ENCODE data around the gene SPTB.
A peak's percentile ranks its signal among the peaks of the same experiment; 100 is the strongest.
"Not testable (repeated sequence)": the region's sequence is repeated elsewhere in the genome, so short reads cannot be mapped to it uniquely, and the experiment has no call there.

SPTB gene

GRCh38 chr14:64879635-64880220 lies at the start of gene SPTB:
SPTB (minus strand) TSS chr14:64879907; CDS start chr14:64823094, 56,813 bp downstream.
- FAIRE-seq = no peak

GRCh38 chr14:64929014-64929359 lies 49.3 kb upstream of the SPTB start:
- no peak for FAIRE-seq

GRCh38 chr14:64928239-64929013 lies 48.7 kb upstream of the SPTB start:
- no peak for FAIRE-seq

- no peak for FAIRE-seq
These were observed 47.3 kb upstream of the SPTB start for GRCh38 chr14:64927031-64927430.

- no peak for FAIRE-seq
These were observed 46.8 kb upstream of the SPTB start for GRCh38 chr14:64926398-64926995.

- no peak for FAIRE-seq
These were observed 43.3 kb upstream of the SPTB start for GRCh38 chr14:64923015-64923414.

- no peak for FAIRE-seq
These were observed 40.8 kb upstream of the SPTB start for GRCh38 chr14:64920465-64920864.

GRCh38 chr14:64919618-64920017 lies 39.9 kb upstream of the SPTB start:
- no peak for FAIRE-seq

GRCh38 chr14:64919215-64919614 lies 39.5 kb upstream of the SPTB start:
- no peak for FAIRE-seq

- FAIRE-seq = no peak
These were observed 38.5 kb upstream of the SPTB start for GRCh38 chr14:64918216-64918615.

GRCh38 chr14:64915797-64916196 lies 36.1 kb upstream of the SPTB start:
- FAIRE-seq = no peak

- FAIRE-seq = no peak
These were observed 35.3 kb upstream of the SPTB start for GRCh38 chr14:64915029-64915424.

- peak; percentile 81 for FAIRE-seq
These were observed 34.7 kb upstream of the SPTB start, which contains the start of gene CHURC1 for GRCh38 chr14:64914237-64915028. CHURC1 (plus strand) TSS chr14:64914455; CDS start chr14:64914496, 41 bp downstream.

- FAIRE-seq = not testable (repeated sequence)
These were observed 33.8 kb upstream of the SPTB start for GRCh38 chr14:64913477-64913876.

GRCh38 chr14:64912261-64912660 lies 32.6 kb upstream of the SPTB start:
- FAIRE-seq = no peak

GRCh38 chr14:64910847-64911495 lies 31.3 kb upstream of the SPTB start:
- peak; percentile 52 for FAIRE-seq

- FAIRE-seq = no peak
These were observed 26.3 kb upstream of the SPTB start for GRCh38 chr14:64906022-64906421.

- no peak for FAIRE-seq
These were observed 20.3 kb upstream of the SPTB start for GRCh38 chr14:64899958-64900357.

- FAIRE-seq = peak; percentile 82
These were observed 12.2 kb upstream of the SPTB start for GRCh38 chr14:64891839-64892375.

GRCh38 chr14:64891173-64891838 lies 11.6 kb upstream of the SPTB start:
- no peak for FAIRE-seq

- FAIRE-seq = no peak
These were observed 9.6 kb upstream of the SPTB start for GRCh38 chr14:64889352-64889751.

GRCh38 chr14:64885559-64885958 lies 5.9 kb upstream of the SPTB start:
- FAIRE-seq = no peak
